ENCODE data around the gene ZNF521.

Gene ZNF521

DNA sequence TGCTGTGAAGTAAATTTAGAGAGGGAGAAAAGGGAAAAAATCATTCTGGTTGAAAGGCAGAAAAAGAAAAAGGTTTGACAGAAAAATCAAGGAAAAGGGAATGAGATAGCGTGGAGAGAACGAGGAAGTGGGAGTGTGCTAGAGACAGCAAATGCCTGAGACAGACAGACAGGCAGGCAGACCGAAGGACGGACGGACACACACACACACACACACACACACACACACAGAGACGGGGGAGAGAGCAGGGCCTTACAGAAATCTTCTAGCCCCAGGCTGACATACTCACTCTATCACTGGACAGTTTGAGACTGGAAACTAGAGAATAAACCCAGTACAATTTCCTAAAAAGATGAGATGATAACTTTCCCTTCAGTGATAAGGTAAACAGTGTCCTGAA lies 238.4 kb downstream of the ZNF521 start:
- no peak for DNase-seq

DNA sequence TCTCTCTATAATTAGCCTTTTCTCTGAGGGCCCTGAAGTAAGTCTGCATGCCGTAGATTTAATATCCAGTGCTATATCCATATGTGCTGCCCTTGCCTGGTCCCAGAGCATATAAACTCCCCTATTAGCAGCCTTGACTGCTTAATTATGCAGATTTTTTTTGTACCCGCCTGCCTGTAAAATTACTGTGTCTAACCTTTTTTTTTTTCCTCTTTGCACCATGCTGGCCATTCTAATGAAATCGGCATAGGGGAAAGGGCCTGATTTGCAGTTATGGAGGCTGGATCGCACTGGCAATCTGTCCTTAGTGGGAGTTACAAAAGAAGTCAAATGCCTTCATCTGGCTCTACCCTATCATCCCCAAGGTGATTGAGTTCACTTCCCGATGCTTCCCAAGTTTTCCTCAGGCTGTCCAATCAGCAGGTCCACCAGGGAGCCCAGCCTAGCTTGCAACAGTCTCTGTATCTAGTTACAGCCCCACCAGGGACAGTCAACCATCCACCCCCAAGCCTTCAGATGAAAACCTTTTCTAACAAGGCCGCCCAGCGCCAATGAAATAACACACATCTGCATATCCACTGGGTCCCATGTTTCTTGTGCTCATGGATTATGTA lies 239.0 kb downstream of the ZNF521 start:
- no peak for DNase-seq

DNA sequence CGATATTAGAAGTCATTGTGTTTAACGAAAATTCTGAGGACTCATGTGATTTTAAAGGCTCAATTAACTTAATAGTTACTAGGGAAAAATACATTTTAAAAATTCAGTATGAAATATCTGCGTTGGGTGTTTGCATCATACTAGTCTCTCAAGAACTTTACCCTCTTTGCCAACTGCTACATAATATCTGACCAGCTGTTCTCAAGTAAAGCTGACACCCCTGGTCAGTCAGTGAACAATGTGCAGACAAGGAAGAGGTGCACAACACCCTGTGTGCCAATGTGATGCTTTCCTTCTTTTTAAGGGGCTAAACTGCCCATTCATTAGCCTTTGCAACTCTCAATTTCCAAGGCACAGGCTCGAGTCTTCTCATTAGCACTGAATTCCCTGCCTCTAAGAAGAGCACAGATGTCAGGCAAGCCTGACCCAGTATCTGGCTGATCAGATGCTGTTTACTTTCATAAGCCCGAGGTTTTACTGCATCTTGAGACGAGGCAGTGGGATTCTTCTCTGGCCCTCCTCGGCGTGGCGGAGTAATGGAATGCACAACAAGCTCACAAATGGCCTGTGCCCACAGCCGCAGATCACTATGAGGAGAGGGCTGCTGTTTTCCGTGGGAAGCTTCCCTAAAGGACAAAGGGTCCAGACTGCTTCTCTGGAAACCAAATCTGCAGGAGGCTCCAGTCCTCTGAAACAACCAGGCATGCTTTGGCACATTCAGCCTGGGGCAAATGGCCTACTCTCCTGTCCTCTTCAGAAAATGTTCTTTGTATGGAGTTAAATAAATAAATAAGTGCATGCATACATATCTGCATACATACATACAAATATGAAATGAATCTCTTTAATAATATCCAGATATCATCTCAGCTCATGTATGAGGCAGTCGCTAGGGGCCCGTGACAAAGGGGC lies 240.3 kb downstream of the ZNF521 start:
- no peak for DNase-seq

DNA sequence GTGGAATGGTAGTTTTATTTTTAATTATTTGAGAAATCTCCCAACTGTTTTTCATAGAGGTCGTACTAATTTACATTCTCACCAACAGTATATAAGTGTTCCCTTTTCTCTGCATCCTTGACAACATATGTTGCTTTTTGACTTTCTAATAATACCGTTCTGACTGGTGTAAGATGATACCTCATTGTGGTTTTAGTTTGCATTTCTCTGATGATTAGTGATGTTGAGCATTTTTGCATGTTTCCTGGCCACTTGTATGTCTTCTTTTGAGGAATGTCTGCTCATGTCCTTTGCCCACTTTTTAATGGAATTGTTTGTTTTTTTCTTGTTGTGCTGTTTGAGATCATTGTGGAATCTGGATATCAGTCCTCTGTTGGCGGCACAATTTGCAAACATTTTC lies 242.5 kb downstream of the ZNF521 start:
- DNase-seq = no peak

DNA sequence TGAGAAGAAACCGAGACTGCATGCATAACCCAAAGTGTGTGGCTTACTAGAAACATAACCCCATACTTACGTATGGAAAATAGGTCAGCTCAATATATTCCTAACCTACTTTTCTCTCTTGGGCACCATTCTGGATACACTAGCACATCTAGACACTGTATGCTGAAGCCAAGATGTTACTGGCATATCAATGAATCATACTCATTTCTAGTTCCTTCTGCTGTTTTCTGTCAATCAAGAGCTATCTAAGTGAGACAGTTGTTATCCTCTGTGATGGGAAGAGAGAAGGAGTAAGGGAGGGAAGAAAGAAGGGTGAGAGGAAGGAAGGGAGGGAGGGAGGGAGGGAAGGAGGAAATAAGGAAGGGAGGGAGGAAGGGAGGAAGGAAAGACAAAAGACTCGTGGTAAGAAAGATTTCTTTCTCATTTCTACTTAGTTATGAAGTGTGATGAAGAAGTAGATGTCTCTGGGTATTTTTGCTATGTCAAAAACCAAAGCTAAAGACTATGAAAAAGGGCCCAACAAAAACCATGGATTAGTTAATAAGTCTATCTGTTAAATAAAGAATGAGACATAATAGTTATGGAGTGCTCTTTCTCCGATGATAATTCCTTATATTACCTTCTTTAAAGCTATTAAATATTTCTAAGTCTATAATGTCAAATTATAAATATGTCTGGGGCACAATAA lies 248.4 kb downstream of the ZNF521 start:
- DNase-seq = no peak

DNA sequence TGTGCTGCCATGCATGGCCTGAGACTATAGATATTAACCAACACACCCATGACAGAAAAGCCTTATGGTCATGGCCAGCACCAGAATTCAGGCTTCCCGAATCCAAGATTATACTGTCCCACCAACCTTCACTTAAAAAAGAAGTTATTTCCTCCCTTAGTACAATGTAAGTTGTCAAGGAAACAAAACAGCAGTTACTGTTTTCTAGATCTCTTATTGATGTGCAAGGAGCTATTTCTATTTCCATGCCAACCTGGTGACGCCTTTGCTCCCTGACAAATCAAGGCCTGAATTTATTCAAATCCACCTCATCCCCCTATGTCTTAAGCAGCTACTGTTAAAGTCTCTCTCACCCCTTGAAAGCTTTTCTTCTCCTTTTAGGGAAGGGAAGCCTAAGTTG lies 249.3 kb downstream of the ZNF521 start:
- DNase-seq = no peak

DNA sequence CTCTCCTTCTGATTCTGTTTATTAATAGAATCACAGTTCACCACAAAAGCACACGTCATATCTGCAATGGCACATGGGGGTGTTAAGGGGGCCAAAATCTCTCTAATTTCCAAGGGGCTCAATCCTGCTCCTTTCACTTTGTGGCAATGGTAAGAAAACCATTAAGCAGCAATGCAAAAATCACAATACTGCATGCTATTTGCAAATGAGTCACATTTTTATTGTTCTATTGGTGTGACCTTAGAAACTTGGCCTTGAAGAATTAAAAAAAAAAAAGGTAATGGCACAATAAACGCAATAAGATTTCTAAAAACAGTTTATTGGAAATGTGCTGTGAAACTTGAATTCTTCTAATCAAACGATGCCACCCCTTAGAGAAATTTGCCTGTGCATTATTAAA lies 251.5 kb downstream of the ZNF521 start:
- DNase-seq = no peak

DNA sequence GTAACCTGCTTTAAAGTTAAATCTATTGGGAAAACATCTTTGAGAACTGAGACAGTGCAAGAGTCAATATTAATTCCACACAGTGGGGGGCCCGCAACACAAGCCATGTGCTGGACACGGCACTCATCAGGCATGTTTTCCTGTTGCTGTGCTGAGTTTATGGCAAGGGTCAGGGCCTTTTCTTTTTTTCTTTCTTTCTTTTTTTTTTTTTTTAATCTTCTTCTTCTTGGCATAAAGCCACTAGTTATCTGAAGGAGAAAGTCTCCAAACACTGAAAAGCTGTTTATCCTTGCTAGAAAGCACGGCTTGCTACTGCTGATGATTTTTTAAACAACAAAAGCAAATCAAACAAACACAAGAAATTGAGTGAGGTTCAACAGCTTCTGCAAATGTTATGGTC lies 252.1 kb downstream of the ZNF521 start:
- no peak for DNase-seq

DNA sequence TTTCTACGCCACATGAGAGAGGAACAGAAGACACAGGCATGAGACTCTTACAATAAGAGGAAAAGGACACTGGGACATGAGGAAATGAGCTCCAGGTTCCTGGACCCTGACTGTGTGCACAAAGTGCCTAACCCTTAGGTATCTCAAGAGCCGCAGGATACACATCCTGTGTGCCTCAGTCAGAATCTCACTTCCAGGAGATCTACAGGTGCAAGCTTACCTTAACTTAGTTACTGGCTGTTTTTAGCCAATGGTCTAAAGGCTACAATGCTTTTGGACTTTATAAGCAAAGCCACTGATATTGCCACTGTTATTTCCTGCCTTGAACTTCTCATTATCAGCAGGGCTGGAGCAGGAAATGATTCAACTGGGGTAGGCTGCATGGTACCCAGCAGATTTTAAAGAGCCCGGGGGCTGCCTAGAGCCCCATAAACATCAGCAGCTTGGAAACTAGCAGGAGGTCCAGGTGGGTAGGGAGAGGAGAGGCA lies 254.4 kb downstream of the ZNF521 start:
- no peak for DNase-seq

DNA sequence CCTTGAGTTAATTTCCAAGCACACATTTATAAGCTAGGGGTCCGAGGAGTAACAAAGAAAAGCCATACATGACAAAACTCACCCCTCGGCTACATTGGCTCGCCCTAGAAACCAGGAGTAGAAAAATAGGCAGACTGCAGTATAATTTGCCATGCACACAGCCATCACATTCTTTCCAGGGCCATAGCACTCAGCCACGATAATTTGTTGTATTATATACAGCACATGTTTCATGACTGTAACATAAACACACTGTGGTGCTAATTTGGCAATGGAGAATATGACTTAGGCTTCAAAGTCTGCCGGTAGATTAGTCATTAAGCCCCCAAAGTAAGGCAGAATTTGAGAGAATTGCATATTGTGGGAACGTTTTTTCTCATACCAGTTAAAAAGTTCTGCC lies 254.9 kb downstream of the ZNF521 start:
- no peak for DNase-seq

DNA sequence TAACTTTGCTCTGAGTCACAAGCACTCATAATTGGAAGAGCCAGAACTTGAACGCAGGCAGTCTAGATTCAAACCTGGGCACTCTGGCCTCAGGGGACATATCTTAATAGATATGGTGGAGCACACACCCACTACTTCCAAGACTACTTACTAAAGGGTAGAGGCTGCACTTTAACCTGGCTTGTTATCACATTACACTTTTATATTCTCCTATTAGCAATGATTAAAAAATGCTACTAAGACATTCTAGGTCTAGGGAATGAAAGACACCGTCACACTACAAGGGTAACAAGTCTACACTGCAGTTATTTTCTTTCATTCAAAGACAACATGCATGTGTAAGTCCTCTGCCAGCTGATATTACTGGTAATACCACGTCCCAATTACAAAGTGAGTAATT lies 258.8 kb downstream of the ZNF521 start:
- no peak for DNase-seq

DNA sequence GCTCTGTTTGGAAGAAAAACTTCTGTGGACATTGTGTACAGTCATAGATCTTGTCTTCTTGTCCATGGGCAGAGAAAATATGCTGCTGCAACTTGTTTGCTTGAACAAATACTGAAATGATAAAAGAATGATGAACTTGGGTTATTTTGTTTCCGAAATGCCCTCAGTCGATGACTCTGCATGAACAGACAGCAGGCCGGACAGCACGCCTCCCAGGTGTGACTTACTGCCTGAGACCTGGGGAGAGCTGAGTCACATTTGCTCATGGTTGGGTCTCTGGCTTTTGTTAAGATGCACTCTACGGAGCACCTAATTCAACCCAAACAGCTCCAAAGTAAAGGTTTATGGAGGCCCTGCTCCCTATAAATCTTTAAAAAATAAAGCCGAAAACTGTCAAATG lies 262.5 kb downstream of the ZNF521 start:
- DNase-seq = no peak

DNA sequence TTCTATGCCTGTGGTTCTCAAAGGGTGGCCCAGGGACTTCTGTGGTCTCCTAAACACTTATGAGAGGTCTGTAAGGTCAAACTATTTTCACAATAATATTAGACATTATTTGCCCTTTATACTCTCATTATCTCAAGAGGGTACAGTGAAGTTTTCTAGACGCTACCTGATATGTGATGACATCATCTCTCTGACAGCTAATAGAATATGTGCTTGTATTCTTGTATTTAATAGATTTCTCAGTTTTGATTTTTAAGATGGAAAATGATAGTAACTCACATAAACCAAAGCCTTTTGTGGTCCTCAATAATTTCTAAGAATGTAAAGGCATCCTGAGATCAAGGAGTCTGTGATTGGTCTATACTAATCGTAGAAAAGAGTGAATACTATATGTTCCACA lies 265.1 kb downstream of the ZNF521 start:
- DNase-seq = no peak

DNA sequence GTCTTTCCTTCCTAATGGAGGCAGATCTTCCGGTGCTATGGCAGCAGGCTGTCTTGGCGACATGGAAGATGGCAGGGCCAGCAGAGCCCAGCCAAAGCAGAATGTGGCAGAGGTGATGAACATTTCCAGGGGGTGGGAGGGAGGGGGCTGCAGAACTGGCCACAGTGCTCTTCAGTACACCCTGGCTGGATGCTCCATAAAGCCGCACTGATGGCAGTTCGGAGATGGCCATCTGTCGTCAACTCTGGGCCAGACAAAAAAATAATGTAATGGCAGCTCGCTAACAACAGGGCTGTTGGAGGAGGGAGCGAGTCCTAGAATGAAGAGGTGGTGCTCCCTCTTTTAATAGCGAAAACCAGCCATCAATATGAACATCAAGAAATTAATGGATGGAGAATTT lies 271.0 kb downstream of the ZNF521 start:
- no peak for DNase-seq

DNA sequence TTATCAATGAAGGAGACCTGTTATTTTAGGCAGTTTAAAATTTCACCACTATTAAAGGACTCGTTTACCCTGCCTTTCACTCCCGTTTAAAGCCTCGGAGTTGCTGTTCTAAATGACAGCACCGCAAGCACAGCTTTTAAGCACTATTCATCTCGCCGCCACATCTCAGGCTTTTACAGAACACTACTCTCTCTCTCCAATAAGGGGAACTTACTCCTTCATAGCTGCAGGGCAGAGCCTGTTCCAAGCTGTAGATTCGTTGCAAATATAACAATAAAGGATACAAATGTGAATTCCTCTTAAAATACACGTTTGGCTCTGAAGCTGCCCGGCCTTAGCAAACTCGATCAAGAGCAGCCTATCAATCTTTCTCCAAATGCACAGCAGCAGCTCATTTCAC lies 271.8 kb downstream of the ZNF521 start:
- DNase-seq = no peak

DNA sequence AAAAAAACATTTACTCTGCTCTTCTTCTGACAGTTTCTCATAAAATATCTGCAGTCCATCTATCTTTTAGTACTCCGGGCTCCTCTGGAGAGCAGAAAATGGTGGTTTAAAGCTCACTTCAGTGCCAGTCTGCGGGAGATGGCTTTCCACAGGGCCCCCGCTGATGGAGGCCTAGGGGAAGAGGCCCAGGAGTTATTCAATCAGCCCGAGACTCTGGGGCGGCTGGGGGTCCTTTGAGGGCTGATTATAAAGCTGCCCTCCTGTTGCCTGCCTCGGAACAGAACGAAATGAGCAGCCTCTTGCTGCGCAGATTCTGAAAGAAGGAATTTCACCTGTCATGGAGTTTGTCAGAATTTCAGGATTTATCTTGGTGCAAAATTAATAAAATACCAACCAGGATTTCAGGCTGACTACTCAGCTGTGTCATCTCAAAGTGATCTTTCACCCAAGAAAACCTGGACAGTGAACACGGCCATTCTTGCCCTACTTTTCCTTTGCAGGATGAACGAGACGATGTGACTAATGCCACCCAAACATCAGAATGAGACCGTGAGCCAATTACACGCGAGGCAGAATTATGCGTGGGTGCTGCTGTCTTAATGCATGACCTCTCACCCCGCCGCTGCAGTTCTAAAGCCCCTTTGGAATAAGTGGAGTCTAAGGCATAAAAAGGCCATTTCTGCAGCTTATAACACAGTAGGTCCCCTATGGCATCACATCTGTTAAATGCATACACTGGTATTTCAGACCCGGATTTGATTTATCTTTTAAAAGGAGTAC lies 273.8 kb downstream of the ZNF521 start:
- DNase-seq = no peak

DNA sequence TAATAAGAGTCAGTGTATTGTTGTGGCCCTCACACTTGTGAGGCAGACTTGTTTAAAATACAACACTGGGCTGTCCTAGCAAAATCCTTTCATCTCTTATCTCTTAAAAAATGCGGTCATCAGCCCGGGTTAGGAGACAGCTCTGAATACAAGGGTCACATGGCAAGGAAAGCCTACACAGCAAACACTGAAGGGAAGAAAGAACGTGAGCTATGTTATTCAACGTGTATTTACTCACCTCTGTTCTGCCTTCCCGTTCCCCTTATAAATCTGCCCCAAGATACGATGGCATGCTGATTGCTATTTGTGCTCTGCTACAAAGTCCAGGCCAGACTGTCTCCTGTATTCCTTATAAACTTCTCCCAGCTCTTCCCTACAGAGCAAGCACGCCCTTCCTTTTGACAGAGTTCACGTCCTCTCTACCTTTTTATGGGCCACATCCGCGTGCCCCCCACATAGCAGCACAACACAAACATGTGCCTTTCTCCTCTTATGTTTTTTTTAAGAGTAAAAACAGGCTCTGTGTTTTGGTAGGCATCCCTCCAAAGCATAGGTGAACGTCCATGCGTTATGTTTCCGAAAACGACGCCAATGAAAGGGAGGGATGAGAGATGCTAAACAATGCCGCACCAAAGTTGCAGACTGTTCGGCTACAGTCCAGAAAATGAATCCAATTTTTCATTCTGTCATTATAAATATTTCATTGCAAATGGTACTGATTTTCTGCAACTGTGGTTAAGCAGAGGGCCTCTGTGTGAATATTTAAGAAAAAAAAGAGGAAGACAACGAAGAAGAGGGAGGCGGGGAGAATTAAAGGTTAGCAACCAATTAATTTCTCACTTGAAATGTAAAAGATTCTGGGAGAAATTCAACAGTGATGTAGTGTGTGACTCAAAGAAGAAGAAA lies 274.7 kb downstream of the ZNF521 start:
- no peak for DNase-seq

DNA sequence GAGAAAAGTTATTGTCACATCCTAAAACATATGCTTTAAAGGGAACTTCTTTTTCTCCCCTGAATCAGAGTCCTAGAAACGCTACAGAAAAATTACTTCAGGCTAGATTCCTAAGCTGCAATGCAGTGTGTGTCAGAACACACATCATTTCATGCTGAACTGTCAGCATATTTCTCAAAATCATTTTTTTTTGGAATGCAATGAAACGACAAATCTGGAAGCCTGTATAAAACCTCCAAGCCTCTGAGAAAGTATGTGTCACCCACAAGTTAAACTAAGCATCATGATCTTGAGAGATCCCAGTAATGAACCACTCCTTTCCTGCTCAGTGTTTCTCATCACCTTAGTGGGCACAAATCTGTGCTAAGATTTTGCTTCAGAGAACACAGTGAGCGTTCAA lies 276.2 kb downstream of the ZNF521 start:
- no peak for DNase-seq

DNA sequence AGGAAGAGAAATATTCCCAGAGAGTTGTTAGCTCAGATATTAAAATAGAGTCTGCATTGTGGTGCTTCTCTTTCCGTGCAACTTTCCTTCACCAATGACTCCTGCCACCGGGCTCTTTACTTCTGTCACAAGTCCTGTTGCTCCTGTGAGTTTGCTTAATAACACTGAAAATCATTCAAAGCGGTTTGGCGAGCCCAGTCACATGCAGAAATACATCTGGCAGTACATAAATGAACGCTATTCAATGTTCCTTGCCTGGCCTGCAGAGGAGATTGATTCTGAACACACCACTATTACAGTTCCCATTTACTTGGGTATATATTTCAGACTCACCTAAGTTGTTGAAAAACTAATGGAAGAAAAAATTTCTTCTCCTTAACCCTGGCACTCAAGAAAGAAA lies 276.6 kb downstream of the ZNF521 start:
- DNase-seq = no peak

DNA sequence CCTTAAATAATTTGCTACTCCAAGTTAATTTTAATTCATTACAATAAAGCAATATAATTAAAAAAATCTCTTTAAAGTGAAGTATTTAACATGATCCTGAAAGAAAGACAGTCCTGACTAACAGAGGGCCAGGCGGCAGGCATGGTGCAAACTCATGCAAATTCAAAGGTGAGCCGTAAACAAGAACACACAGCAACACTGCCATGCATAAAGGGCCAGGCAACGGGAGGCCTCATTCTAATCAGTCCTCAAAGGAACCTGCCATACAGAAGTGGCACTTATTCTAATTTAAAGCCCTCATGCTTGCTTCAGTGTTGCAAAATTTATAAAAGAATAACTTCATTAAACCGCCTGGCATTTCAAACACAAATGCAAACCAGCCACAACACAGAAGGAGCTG lies 277.0 kb downstream of the ZNF521 start:
- no peak for DNase-seq

DNA sequence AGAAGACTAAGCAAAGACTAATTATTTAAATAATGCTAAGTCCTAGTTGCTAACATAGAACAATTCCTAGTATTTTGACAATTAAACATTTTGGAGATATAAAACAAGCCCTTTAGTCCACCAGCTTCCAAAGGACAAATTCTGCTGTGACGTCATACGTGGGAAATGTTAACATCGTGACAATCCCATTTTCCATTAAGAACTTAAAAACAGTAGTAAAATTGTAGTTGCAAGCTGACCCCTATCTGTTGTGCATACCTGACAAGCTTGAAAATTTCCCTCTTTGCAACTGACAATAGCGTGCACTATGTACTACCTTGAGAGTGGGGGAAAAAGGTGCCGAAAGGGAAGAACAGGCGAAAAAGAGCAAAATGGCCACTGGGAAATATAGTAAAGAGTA lies 279.8 kb downstream of the ZNF521 start:
- DNase-seq = no peak
